GM21529 (cell line): Measurements from ENCODE around the gene GDF2.

ENCODE experiments used
- ATAC-seq: cut with Tn5 transposase; IDR thresholded peaks from one replicate; pipeline ENCODE4 v1.9.1; 2021; ENCODE audit not compliant: unreplicated experiment

GDF2 gene

DNA sequence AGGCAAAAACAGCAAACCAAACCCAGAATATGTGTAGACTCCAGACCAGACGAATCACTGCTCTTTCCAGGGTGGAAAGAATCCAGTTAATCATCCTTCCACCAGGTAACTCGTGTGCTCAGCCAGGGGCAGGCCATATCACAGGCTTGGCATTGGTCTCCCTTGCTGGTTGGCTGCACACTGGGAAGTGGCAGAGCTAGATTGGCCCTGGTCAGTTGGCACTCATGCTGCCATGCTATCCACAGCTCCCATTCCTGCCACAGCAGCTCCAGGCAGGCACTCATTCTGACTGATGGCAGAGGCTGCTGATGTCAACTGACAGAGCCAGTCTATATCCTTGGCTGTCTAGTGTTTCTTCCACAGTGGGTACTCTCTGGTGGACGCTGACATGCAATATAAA is 31.9 kb upstream of the GDF2 start:
- ATAC-seq: no peak

DNA sequence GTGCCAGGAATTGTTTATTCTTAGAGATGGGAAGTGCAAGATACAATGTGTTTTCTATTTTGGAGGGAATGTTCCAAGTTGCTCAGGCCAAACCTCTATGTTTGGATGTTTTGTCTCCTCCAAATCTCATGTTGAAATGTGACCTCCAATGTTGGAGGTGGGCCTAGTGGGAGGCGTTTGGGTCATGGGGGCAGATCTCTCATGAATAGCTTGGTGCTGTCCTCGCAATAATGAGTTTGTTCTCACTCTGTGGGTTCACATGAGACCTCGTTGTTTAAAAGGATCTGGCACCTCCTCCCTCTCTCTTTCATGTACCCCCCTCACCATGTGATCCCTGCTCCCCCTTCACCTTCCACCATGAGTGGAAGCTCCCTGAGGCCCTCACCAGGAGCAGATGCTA is 30.6 kb upstream of the GDF2 start:
- ATAC-seq: no peak

DNA sequence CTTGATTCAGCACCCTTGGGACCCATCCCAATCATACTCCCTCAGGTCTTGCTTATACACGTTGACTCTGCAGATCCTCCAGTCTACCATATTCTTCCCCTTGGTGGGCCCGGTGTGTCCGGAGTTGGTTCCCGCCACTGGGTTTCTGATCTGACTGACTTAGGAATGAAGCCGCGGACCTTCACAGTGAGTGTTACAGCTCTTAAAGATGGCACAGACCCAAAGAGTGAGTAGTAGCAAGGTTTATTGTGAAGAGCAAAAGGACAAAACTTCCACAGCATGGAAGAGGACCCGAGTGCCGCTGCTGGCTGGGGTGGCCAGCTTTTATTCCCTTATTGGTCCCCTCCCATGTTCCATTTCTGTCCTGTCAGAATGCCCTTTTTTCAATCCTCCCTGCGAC is 28.2 kb upstream of the GDF2 start:
- ATAC-seq: no peak

DNA sequence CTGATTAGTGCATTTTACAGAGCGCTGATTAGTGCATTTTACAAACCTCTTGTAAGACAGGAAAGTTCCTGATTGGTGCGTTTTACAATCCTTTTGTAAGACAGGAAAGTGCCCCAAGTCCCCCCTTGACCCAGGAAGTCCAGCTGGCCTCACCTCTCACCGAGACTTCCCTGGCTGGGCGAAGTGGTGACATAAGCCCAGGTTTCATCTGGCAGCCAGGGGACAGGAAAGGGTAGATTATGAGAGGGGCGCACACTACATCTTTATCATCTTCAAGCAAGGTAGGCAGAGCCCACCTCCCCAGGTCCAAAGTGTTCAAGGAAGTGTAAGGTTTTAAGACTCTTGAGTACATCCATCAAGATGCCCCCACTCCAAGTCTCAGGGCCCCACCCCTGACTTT is 27.8 kb upstream of the GDF2 start:
- no peak for ATAC-seq

DNA sequence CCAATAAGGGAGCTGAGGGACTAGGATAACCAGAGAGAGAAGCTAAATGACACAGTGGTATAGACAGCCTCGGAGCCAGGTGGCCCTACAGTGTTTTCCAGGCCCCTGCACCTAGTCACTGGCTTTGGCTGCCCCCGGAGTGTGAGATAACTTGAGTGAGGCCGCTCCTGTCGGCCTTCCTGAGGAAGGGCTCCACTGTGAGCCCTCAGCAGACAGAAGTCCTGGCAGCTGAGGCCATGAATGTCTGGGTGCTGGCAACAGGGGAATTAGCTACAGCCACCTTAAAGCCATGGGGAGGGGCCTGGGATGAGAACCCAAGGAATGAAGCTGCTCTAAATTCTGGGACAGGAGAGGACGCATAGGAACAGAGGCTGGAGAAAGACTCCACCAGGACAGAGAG is 26.8 kb upstream of the GDF2 start:
- ATAC-seq: no peak

DNA sequence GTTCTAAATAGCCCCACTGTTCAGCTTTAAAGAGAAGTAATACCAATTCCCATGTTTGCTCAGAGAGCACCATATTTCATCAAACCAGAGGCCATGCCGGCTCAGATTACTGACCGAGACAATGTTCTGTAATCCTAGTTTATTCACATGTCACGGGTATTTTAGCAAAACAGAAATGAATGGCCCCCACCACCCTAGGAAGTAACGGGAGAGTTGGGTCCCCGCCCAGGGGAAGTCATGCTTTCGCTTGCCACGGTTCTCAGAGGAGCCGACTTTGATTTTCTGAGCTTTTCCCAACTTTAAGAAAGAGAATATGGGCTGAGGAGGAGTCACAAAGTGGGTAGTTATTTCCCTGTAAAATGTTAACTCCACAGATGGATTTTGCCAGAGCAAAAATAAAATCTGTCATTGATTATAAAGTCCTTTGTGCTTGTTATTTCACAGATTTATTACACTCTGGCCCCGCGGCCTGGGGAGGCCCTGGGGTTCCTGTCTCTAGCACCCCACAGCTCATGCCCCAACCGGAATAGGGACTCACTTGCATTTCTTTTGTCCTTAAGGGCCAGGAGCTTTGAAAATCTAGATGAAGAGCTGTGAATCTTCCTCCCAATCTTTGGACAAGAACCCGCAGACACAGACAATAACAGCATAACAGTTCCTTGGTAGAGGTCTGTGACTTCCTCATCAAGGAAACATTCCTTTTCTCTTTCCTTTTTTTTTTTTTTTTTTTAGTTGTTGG is 25.9 kb upstream of the GDF2 start:
- ATAC-seq: no peak

DNA sequence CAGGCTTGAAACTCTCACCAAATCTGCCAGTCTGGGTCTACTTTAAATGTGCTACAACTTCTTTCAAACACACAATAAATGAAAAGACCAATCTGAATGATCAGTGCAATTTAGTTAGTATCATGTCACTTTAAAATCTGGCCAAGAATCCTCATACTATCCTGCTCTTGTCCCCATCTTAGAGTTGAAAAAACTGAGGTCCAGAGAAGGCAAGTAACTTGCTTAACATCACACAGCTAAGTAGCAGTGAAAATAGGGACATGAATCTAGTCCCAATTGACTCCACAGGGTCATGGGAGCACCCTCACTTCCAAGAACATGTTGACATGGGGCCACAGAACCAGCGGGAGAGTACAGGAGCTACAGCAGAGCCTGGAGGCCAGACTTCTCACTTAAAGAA is 25.3 kb upstream of the GDF2 start:
- ATAC-seq: no peak

DNA sequence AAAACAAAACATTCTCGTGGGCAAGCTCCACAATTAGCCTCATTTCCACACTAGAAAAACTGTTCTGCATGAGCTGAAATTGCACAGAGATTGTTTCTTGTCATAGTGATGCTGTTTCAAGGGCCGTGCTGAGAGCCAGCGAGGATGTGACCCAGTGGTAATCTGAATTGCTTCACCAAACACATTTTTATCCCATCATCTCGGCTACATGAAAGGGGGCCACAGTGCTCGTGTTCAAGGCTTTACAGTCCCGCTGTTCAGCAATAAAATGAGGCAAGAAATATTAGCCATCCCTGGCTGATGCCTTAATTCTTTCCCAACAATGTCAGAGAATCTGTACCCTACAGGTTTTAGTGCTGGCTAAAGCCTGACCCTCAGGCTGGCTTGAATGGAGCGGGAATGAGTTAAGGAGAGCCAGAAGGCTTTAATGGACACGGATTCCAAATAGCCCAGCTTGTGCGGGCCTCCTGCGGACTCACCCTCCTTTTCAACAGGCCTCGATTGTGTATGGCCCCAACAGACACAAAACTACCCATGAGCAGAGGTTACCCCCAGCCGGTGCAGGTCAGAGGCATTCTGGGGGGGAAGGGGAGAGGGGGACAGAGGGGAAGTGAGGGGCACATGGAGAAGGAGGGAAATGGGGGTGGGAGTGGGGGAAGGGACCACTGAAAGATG is 24.3 kb upstream of the GDF2 start:
- ATAC-seq: no peak

DNA sequence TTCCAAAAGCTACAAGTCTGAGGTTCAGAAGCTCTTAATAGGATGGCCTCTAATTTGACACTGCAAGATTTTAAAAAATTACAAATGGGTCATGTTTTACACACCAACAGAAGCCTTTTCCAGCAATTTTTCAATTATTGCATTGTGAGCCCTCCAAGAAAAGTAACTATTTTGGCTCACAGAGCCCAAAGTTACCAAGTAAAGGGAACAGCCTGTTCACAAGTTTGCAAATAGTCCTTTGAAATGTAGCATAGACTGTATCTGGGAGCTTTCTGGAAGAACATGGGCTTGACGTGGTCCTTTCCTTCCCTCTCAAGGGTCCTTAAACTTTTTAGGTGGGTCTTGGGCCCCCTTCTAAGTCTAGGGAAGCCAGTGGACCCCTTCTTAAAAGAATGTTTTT is 23.5 kb upstream of the GDF2 start:
- no peak for ATAC-seq

DNA sequence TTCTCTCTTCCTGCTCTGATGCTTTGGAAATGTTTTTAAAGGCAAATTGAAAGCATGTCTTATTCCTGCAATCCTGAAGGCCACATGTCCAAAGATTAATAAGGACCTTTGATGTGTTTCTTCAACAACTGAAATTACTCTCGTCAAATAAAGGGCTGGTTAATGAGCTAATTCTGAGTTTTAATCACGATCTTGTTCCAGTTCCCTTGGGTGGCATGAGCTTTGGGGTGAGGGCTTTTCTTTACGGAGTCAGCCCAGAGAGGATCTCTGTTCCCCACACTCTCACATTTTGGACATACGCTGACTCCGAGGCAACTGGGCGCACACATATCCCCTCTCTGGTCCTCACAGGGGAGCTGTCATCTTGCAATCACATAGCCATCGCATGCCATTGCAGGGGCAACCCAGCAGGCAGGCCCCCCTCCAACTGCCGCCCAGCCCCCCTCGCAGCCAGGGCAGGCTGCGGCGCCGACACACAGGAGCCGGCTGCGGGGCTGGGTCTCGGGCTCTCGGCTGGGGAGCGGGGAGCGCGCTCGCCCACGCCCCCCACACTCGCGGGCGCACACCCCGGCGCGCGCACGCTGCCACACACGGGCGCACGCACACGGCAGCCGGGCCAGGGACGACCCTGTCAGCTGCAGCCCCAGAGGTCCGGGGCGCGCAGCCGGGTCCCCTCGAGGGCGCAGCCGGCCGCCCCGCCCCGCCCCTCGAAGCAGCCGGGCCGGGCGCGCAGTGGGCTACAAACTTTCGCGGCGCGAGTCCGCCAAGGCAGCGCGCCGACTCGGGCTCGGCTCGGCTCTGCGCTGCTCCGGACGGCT is 22.4 kb upstream of the GDF2 start, which contains the start of gene GDF10:
GDF10 (plus strand) TSS at position 587 of the 818 bp plus-strand sequence. CDS start 455 bp downstream, outside the sequence.
- ATAC-seq: no peak

DNA sequence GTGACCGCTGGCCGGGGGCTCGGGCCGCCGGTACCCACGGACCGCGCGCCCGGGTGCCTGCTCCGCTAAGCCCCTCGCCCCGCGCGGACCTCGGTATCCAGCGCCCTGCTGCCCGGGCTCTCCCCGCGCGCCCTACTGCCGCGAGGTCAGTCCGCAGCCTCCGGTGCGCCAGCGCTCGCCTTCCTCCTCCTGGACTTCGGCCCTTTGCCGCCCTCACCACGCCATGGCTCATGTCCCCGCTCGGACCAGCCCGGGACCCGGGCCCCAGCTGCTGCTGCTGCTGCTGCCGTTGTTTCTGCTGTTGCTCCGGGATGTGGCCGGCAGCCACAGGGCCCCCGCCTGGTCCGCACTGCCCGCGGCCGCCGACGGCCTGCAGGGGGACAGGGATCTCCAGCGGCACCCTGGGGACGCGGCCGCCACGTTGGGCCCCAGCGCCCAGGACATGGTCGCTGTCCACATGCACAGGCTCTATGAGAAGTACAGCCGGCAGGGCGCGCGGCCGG is 21.8 kb upstream of the GDF2 start:
- no peak for ATAC-seq

DNA sequence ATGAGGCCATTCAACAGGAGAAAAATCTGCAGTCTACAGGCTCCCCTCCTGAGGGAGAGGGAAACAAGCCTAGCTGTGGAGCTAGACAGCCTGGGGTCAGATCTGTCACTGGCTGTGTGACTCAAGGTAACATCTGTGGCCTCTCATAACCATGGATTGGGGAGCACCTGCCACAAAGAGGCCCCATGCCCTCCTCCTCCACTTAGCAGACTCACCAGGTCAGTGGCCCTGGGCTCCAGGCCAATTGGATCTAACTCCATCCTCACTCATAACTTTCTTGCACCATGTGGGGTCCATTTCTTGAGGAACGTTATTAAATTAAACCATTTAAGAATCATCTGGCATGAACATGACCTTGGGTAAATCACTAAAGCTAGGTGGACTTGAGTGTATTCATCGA is 20.4 kb upstream of the GDF2 start:
- ATAC-seq: no peak

DNA sequence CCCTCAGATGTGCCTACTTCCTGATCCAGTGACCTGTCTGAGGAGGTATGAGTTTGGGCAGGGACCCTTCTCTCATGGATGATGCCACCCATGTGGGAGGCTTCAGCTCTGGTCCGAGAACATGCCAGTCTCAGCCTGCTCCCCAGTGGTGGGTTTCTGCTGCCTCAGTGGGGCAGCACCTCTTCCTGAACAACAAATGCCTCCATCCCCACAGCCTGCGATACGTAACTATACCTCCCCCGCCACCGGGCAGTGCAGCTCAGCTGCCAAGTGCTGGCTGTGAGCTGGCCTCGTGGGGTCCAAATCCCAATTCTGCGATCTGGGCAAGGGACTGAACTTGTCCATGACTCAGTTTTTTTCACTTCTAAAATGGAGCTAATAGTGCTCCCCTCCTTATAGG is 19.1 kb upstream of the GDF2 start:
- no peak for ATAC-seq

DNA sequence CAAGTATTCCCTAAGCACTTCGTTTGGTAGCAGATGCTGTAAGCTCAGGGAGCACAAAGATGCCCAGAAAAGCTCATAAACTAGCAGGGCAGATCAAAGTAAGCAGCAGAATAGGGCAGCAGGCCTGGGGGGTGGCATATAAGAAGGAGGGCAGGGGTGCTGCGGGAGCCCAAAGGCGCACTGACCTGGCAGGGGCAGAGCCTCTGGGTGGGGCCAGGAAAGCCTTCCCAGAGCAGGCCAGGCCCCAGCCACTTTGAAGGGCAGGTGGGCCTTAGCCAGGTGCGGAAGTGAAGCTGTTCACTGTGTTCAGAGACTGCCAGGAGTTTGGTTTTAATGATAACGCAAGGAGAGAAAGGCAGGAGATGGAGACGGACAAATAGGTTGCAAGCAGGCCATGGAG is 18.4 kb upstream of the GDF2 start:
- no peak for ATAC-seq

DNA sequence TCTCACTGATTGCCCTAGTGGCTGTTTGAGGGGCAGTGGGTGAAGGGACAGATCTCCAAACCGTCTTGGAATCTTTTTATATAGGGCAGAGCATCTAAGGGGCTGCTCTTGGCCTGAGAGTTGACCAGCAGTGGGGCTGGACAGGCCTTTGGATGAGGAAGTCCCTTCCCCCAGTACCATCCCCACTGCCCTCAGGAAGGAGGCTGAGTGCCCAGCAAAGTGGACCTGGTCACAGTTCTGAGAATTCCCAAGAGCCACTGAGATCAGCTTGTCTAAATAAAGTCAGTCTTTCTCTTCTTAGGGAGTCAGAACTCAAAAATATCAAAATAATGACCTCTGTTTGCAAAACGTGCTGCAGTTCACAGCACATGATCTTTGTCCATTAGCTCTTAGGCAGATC is 16.7 kb upstream of the GDF2 start:
- ATAC-seq: no peak

DNA sequence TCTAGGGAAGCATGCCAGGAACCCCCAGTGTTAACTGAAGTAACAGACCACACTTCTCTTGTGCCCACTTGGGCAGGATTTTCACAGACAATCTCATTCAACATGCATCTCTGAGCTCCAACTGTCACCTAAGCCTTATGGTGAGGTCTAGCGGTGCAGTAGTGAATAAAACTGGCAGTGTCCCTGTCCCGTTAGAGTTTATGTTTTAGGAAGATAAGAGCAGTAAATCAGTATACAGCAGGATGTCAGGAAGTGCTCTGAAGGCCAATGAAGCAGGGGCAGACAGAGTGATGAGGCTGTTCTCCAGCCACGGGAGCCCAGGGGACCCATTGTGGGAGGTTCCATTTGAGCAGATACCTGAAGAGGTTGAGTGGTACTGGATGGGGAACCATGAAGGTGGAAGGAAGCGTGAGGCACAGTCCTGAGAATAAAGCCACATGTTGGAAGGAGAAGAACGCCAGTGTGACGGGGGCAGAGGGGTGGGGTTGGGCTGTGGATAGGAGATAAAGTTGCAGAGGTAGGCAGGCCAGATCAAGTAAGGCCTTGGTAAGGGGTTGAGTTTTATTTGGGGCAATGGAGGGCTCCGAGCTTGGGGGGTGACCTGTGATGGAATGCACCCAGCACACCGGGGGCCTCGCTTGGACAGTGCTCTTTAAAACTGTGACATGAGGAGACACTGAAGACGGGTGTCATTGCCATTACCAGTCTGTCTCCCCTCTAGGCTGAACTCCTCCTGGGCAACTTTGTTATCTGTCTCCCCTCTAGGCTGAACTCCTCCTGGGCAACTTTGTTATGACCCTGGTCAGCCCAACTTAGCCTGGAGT is 15.7 kb upstream of the GDF2 start:
- ATAC-seq: no peak

DNA sequence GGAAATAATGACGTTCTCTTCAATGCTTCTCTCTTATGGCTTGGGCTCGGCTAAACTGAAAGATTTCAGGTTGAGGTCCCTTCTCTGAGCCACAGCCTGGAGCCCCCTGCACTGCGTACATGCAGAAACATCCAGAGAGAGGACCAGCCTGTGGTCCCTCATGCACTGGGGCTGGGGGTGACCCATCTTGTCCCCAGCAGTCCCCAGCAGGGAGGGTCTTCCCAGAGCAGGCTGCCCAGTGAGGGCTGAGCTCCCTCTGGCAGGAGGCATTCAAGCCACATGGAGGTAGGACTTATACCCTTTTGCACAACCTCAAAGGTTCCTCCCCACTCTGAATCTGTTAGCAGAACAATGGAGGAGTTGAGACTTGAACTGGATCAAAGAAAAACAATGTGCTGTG is 14.9 kb upstream of the GDF2 start:
- no peak for ATAC-seq

DNA sequence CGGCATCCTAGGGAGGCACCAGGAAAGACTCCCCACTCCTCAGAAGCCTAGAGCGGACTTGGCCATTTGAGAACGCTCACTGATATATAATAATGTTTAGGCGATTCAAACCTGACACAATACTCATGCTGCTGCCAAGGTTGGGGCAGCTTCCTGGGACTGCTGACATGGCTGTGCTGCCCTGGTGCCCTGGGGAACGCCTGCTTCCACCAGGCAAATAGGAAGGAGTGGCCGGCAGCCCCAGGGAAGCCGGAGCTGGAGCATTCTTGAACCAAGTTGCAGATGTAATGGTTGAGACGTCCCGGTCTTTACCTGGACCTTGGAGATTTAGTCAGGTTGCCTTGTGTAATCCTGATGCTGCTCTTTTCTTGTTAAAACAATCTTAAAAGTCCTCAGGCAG is 13.5 kb upstream of the GDF2 start:
- ATAC-seq: no peak

DNA sequence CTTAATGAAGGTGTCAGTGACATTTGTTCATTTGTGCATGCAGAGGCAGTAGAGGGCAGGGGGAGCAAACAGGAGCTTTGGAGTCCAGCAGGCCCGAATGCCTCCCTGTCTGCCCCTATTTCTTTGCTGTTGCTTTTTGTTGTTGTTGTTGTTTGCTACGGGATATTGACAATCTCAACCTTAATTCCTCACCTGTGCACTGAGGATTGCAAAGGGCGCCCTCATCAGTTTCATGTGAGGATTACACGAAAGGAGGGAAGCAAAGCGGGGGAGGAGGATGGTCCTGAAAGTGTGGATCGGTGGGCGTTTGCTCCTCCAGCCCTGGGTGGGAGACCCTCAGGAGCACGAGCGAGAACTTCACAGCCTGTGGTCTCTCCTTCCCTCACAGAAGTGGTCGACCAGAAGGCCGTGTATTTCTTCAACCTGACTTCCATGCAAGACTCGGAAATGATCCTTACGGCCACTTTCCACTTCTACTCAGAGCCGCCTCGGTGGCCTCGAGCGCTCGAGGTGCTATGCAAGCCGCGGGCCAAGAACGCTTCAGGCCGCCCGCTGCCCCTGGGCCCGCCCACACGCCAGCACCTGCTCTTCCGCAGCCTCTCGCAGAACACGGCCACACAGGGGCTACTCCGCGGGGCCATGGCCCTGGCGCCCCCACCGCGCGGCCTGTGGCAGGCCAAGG is 12.7 kb upstream of the GDF2 start:
- ATAC-seq: no peak

DNA sequence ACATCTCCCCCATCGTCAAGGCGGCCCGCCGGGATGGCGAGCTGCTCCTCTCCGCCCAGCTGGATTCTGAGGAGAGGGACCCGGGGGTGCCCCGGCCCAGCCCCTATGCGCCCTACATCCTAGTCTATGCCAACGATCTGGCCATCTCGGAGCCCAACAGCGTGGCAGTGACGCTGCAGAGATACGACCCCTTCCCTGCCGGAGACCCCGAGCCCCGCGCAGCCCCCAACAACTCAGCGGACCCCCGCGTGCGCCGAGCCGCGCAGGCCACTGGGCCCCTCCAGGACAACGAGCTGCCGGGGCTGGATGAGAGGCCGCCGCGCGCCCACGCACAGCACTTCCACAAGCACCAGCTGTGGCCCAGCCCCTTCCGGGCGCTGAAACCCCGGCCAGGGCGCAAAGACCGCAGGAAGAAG is 12.2 kb upstream of the GDF2 start:
- ATAC-seq: no peak
